ENCODE measurements around the gene TEX51.

- TF ChIP-seq POLR2A (IDR thresholded peaks at IDR 0.05; ENCODE audit: low read depth, low read length) = no peak
- TF ChIP-seq, protein P1, sequence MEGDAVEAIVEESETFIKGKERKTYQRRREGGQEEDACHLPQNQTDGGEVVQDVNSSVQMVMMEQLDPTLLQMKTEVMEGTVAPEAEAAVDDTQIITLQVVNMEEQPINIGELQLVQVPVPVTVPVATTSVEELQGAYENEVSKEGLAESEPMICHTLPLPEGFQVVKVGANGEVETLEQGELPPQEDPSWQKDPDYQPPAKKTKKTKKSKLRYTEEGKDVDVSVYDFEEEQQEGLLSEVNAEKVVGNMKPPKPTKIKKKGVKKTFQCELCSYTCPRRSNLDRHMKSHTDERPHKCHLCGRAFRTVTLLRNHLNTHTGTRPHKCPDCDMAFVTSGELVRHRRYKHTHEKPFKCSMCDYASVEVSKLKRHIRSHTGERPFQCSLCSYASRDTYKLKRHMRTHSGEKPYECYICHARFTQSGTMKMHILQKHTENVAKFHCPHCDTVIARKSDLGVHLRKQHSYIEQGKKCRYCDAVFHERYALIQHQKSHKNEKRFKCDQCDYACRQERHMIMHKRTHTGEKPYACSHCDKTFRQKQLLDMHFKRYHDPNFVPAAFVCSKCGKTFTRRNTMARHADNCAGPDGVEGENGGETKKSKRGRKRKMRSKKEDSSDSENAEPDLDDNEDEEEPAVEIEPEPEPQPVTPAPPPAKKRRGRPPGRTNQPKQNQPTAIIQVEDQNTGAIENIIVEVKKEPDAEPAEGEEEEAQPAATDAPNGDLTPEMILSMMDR (IDR thresholded peaks at IDR 0.05; ENCODE audit: extremely low read depth in 1 of 2, insufficient read depth in 1 of 2, low read depth in 1 of 2, low read length in 2 of 2) = no peak
- no peak for TF ChIP-seq FOS (IDR thresholded peaks at IDR 0.05; ENCODE audit: borderline replicate concordance, insufficient read depth, low read length)
- TF ChIP-seq GATA2 (IDR thresholded peaks at IDR 0.05; ENCODE audit: insufficient read depth, insufficient read length, low read depth, low read length) = no peak
- no peak for TF ChIP-seq MYC (IDR thresholded peaks at IDR 0.05; ENCODE audit: low read depth, low read length)
- no peak for TF ChIP-seq JUN (IDR thresholded peaks at IDR 0.05; ENCODE audit: borderline replicate concordance, insufficient read depth, insufficient read length, low read depth)
These were observed 42.3 kb upstream of the TEX51 start for GRCh38 chr2:126856403-126856802.

All from endothelial cell of umbilical vein (primary cell).